Colonic mucosa (tissue), 4 donors: ENCODE measurements around the gene SFRP2. TPM values are rescaled to one million over a fixed set of nuclear protein-coding genes. Genes with fewer than 3 reads are reported as not detected.

Experiments
- DNase-seq: peaks from one replicate; pipeline ENCODE4 v3.0.0-alpha.2; 2020
- H3K27ac ChIP-seq: fragments of 200-600 bp; one replicate; pipeline ENCODE4 v1.8.0; 2021
- H3K27me3 ChIP-seq: fragments of 200-600 bp; one replicate; pipeline ENCODE4 v1.8.0; 2021
- H3K36me3 ChIP-seq: fragments of 200-600 bp; one replicate; pipeline ENCODE4 v1.8.0; 2021
- H3K4me1 ChIP-seq: fragments of 200-600 bp; one replicate; pipeline ENCODE4 v1.8.0; 2021; ENCODE audit warnings: mild to moderate bottlenecking
- H3K4me3 ChIP-seq: fragments of 200-600 bp; one replicate; pipeline ENCODE4 v1.8.0; 2021
- H3K9ac ChIP-seq, 2 donors: one replicate each; pipeline ENCODE4 v1.7.0; 2013; ENCODE audit warnings: control low read depth in 2 of 2, low read depth in 2 of 2, low read length in 2 of 2
- H3K9me3 ChIP-seq: fragments of 200-600 bp; one replicate; pipeline ENCODE4 v1.8.0; 2021
- intact Hi-C: fragments of 100-400 bp; cut with DNase I; formaldehyde crosslinking; loops from one replicate; pipeline ENCODE4 v1.14.1; 2022
- total RNA-seq, 2 donors: library from RNA; stranded (reverse); fragmentation: NEBNext Ultra II Directional in 1 of 2; extraction: Animal tissue kit (Norgen Biotek cat#: 25700) in 1 of 2; gene quantifications; one replicate each; pipeline ENCODE4 v1.2.1, GENCODE V29; 2021
- TF ChIP-seq, protein P1 (sequence below): fragments of 200-600 bp; IDR thresholded peaks from one replicate; pipeline ENCODE4 v1.8.0; 2022; ENCODE audit warnings: antibody characterized with exemption, mild to moderate bottlenecking
- donor health status: healthy.
- donor health status: DM: no; HTN: no; CAD: no.
- donor health status: DM: no; HTN: no; CAD: no.

The SFRP2 gene
- total RNA-seq, 2 donors from 2014 or later: 8.7 to 36.2 TPM

DNA sequence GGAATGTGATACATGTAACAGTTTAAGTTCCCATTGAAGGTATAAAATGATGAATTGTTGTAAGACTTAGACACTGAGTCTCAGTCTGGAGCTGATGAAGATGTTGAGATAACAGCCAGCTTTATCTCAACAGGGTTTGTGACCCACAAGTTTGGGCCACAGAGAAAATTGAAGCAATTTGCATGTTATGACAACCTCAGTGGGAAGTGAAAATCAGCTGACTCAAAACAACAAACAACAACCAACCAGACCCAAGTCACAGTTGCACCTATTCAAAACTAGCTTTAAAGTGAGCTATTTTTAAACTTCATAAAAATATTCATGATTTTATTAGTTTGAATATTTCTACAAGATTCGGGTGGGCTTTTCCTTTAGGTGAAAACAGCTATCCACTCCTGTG lies 8.0 kb downstream of the SFRP2 start:
- Histone ChIP-seq H3K27ac (no peak overlapping the region), H3K4me1 (no peaks in the 10 kb centered on the region), H3K27me3 (peaks cover 3% of the 10 kb centered on the region), H3K4me3 (no peak overlapping the region), H3K36me3 (no peaks in the 10 kb centered on the region), H3K9ac (no peak overlapping the region), H3K9me3 (no peaks in the 10 kb centered on the region)
- TF ChIP-seq, protein P1, sequence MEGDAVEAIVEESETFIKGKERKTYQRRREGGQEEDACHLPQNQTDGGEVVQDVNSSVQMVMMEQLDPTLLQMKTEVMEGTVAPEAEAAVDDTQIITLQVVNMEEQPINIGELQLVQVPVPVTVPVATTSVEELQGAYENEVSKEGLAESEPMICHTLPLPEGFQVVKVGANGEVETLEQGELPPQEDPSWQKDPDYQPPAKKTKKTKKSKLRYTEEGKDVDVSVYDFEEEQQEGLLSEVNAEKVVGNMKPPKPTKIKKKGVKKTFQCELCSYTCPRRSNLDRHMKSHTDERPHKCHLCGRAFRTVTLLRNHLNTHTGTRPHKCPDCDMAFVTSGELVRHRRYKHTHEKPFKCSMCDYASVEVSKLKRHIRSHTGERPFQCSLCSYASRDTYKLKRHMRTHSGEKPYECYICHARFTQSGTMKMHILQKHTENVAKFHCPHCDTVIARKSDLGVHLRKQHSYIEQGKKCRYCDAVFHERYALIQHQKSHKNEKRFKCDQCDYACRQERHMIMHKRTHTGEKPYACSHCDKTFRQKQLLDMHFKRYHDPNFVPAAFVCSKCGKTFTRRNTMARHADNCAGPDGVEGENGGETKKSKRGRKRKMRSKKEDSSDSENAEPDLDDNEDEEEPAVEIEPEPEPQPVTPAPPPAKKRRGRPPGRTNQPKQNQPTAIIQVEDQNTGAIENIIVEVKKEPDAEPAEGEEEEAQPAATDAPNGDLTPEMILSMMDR: no peak
- DNase-seq: no peak
- intact Hi-C loops: loop anchor here (10.0 kb wide), 1 partner anchor 574 kb away; no protein-coding TSS in a partner anchor

DNA sequence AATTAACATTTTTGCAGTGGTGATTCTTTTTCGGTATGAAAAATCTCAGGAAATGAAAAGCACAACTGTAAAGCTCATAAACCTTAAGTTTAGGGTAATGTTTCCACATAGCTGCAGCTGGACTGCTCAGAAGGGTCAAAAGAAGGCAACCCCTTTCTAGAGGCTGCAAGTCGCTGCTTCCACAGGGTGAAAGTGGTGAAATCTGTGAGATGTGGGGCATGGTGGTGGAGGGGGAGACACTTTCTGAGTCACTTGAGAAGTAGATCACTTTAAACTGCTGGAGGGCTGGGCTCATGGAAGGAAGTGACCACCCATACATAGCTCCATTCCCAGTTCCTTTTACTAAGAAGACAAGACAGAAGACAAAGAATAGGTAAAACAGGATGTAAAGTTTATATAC lies 8.7 kb downstream of the SFRP2 start:
- H3K4me3 ChIP-seq: no peak overlapping the region
- peaks cover 3% of the 10 kb centered on the region for H3K27me3 ChIP-seq
- no peaks in the 10 kb centered on the region for H3K36me3 ChIP-seq
- no peak for DNase-seq
- TF ChIP-seq, protein P1: no peak
- intact Hi-C loops: loop anchor here (10.0 kb wide), 1 partner anchor 575 kb away; no protein-coding TSS in a partner anchor
- H3K9ac ChIP-seq: no peak overlapping the region
- H3K27ac ChIP-seq: no peak overlapping the region
- H3K9me3 ChIP-seq: no peaks in the 10 kb centered on the region
- H3K4me1 ChIP-seq: no peaks in the 10 kb centered on the region

DNA sequence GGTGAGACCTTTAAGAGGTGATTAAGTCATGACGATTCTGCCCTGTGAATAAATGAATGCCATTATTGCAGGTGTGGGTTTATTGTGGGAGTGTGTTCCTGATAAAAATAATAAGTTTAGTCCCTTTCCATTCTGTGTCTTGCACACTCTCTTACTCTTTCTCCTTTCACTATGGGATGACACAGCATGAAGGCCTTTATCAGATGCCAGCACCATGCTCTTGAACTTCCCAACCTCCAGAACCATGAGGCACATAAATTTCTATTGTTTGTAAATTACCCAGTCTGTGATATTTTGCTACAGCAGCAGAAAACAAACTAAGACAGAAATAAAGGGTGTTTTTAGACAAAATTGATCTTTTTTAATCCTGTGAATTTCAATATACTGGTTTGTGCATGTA lies 10.5 kb downstream of the SFRP2 start:
- Histone ChIP-seq H3K27me3 (peaks cover 3% of the 10 kb centered on the region), H3K27ac (no peak overlapping the region), H3K36me3 (no peaks in the 10 kb centered on the region), H3K4me1 (no peaks in the 10 kb centered on the region), H3K9me3 (no peaks in the 10 kb centered on the region), H3K9ac (no peak overlapping the region), H3K4me3 (no peak overlapping the region)
- intact Hi-C loops: no loop called here
- TF ChIP-seq, protein P1: no peak
- DNase-seq: no peak

DNA sequence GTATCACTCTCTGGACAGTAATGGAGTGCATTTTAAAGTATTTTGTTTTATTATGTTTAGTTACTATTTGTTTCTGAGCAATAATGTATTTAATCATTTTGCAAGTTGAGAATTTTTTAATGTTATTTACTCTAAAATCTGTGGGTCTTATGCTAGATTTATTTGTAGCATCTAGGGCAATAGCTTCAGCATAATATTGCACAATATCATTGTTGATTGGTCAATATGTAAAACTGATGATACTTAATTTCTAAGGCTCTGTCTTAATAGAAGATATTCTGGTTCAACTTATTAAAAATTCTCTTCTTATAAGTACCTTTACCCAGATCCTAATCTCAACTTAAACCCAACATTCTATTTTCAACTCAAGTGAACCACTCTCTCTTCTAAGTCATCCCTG lies 11.5 kb downstream of the SFRP2 start:
- H3K4me3 ChIP-seq: no peak overlapping the region
- no peaks in the 10 kb centered on the region for H3K9me3 ChIP-seq
- TF ChIP-seq, protein P1: no peak
- no peak overlapping the region for H3K27ac ChIP-seq
- H3K4me1 ChIP-seq: no peaks in the 10 kb centered on the region
- H3K27me3 ChIP-seq: peaks cover 3% of the 10 kb centered on the region
- no peak overlapping the region for H3K9ac ChIP-seq
- intact Hi-C loops: no loop called here
- no peak for DNase-seq
- no peaks in the 10 kb centered on the region for H3K36me3 ChIP-seq

DNA sequence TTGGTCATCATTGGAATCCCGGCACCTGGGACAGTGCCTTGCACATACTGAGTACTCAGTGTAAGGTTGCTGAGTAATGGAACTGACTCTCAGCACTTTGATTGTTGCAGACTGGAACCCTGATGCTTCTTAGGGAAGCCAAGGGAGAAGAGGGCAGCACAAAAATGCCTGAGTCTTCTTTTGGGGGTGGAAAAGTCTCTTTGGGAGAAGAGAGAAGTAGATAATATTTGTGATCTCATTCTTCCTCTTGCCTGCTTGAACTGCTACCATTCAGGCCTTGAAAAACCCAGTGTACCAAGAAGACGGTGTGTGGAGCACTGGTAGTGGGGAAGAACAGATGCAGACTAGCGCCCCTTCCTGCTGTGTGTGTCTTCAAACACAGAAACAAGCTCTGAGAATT lies 12.3 kb downstream of the SFRP2 start:
- Histone ChIP-seq H3K27me3 (peaks cover 3% of the 10 kb centered on the region), H3K4me1 (no peaks in the 10 kb centered on the region), H3K4me3 (no peak overlapping the region), H3K9me3 (no peaks in the 10 kb centered on the region), H3K27ac (no peak overlapping the region), H3K36me3 (no peaks in the 10 kb centered on the region), H3K9ac (no peak overlapping the region)
- TF ChIP-seq, protein P1: no peak
- no peak for DNase-seq
- intact Hi-C loops: no loop called here

DNA sequence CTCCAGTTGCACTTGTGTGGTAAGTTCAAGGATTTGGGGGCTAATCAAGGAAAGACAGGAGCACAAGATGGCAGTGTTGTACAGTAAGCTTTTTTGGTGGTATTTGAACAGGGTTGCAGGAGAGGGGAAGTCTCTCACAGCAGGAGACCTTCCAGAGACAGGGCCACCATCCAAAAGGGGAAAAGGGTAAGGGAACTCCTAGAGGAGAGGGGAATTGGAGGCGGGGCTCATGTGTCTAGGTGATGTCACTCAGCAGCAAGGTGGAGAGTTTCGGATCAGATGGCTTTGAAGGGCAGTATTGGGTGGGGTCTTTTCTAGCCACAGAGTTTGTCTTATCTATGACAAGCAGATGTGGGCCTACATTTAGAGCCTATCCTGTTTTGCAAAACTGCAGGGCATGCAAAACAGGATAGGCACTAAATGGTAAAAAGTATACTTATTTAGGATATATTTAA lies 15.6 kb downstream of the SFRP2 start:
- H3K27me3 ChIP-seq: no peaks in the 10 kb centered on the region
- H3K9ac ChIP-seq: no peak overlapping the region
- intact Hi-C loops: no loop called here

More for the DNA sequence above, 15.6 kb downstream of the SFRP2 start:
- Histone ChIP-seq H3K4me3 (no peak overlapping the region), H3K9me3 (no peaks in the 10 kb centered on the region), H3K36me3 (no peaks in the 10 kb centered on the region), H3K4me1 (no peaks in the 10 kb centered on the region), H3K27ac (no peak overlapping the region)
- no peak for DNase-seq
- TF ChIP-seq, protein P1: no peak
